GM19043 (cell line): ENCODE data around the gene OXSR1.
"Not testable (repeated sequence)": the region's sequence is repeated elsewhere in the genome, so short reads cannot be mapped to it uniquely, and the experiment has no call there.

Experiments used
- ATAC-seq: cut with Tn5 transposase; IDR thresholded peaks from one replicate; pipeline ENCODE4 v1.9.1; 2021; ENCODE audit warnings: low read depth; ENCODE audit not compliant: unreplicated experiment

OXSR1 gene

DNA sequence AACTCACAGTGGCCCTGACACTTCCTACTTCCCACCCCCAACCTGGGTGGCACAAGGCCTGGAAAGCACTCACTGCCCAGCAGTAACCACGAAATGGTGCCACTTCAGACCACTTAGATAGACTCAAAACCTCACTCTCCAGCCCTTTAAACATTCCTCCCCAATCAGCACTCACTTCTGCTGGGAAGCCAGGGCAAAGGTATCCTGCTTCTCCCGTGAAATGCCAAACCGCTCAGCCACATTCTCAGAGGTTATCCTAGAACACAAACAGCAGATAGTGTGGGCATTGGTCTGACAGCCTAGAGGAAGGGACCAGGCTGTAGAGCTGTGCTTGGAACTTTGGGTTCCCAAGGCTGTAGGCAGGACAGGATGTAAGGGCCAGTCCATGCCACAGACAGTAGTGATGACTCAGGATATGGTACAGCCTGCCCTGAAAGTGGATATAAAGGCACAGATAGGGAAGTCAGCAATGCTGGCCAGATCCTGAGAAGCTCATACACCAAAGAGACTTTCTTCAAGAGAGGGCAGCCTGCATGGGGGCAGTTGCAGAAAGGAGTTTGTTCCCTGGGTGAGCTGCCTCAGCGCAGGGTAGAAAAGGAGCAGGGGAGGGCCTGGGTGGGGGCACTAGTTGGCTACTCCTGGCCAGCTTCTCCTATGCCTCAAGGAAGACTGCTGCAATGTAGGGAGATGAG lies 37.6 kb upstream of the OXSR1 start:
- ATAC-seq, result no peak

DNA sequence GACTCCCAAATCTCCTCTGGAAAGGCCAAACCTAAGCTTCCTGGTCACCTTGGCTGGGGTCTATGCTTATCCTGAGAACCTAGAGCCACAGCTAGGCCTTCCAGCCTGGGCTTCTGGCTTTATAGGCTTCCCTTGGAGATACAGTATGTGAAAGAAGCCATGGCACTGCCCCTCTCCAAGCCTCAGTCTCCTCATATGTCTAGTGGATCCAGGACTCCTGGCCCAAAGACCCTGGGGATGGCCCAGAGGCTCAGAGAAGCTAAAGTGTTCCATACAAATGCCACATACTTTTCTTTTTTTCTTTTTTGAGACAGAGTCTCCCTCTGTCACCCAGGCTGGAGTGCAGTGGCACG lies 37.1 kb upstream of the OXSR1 start:
- no peak for ATAC-seq

GRCh38 chr3:38129058-38129457 lies 36.3 kb upstream of the OXSR1 start:
- ATAC-seq, result no peak

GRCh38 chr3:38130631-38131065 lies 34.7 kb upstream of the OXSR1 start:
- ATAC-seq, result no peak

DNA sequence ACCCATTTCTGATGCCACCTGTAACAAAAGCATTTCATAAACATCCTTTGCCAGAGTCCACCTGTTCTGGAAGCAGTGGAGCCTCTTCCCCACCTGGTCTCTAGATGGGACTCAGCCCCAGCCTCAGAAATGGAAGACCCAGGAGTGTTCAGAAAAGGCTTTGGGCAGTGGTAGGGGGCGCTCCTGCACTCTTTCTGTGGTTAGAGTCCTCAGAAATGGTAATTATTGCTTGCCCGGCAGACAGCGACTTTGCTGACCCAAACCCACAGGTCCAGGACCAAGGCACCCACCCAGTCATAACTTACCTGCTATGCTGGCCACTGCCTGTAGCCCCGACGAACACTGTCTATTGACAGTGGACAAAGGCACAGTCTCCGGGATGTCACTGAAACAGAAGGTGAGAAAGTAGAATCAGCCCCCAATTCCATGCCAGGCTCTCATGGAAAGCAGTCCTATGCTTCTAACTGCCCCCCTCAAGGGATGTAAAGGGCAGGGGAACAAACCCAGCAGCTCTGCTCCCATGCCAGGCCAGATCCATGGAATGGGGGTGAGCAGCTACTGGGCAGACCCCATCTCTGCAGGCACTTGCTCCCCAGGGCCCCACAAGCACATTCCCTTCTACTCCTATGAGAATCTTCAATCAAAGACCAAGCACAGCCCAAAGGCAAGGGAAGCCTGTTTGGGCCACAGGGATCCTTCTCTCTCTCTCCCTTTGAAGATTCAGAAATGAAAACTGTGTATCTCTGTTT lies 33.5 kb upstream of the OXSR1 start:
- no peak for ATAC-seq

DNA sequence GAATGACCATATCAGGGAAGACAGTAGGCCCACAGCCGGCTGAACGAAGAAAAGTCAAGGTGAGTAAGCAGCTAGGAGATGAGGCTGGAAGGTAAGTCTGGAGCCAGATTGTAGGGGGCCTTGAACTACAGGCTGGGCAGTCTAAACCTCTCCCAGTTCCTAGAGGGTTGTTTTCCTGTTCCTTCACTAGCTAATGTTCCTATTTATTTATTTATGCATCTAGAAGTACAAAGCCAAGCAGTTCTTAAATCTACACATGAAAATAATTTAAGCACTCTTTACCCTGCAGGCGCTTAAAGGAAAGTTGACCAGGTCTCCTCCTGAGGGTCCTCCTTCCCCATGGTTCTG lies 32.2 kb upstream of the OXSR1 start:
- no peak for ATAC-seq

DNA sequence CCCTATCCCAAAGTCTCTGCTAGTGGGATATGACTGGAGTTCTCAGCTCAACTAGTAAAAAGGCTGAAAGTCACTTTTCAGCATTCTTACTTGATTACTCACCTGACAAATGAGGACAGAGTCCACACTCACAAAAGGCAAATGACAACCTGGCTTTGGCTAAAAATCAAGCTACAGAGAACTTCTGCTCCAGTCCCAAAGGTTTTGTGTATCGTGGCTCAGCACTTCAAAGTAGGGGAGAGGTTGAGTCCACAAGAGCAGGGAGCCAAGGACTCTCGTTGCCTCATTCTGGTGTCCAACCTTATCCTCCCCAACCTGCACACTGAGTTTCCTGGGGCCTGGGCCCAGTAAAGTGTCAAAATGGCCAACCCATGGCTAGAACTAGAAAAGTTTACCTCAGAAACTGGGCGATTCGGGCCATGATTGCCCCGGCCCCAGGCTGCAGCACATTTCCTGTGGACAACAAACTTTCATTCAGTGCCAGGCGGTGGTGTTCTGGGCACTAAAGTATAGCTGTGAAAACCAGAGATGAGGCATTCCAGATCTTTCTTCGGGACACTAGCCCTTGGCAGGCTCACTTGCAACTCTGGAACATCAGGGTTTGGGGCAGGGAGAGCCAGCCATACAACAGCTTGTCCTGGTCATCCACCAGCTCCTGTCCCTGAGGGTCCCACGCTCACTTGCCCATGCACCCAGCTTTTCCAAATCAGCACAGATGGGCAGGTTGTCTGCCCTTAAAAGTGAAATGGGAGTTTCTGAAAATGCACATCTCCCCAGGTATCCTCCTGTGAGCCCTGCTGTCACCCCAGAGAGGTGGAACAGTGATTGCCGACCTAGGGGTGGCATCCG lies 31.6 kb upstream of the OXSR1 start:
- no peak for ATAC-seq

GRCh38 chr3:38134517-38135143 lies 30.7 kb upstream of the OXSR1 start:
- not testable (repeated sequence) for ATAC-seq

DNA sequence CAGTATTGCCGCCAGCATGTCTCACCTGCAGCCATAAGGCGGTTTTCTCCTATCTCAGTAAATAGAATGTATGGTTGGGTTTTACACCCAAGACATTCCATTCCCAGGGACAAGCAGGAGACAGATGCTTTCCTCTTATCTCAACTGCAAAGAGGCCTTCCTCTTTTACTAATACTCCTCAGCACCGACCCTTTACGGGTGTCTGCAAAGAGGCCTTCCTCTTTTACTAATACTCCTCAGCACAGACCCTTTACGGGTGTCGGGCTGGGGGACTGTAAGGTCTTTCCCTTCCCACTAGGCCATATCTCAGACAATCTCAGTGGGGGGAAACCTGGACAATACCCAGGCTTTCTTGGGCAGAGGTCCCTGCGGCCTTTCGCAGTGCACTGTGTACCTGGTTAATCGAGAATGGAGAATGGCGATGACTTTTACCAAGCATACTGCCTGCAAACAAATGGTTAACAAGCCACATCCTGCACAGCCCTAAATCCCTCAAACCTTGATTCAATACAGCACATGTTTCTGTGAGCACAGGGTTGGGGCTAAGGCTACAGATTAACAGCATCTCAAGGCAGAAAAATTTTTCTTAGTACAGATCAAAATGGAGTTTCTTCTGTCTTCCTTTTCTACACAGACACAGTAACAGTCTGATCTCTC lies 29.6 kb upstream of the OXSR1 start:
- not testable (repeated sequence) for ATAC-seq

DNA sequence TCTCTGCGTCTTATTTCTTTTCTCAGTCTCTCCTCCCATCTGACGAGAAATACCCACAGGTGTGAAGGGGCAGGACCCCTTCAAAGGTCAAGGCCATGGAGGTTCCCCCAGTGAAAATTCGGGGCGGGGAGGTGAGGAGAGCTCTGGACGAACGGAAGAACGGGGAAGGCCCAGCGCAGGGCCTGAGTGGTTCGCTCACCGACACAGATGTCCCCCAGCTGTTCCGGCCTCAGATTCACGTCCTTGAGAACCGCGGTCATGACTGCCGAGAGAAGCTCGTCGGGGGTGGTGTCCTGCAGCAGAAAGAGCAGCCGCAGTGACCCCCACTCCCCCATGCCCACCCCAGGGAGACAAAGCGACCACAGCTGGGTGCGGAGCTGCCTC lies 29.0 kb upstream of the OXSR1 start:
- no peak for ATAC-seq

DNA sequence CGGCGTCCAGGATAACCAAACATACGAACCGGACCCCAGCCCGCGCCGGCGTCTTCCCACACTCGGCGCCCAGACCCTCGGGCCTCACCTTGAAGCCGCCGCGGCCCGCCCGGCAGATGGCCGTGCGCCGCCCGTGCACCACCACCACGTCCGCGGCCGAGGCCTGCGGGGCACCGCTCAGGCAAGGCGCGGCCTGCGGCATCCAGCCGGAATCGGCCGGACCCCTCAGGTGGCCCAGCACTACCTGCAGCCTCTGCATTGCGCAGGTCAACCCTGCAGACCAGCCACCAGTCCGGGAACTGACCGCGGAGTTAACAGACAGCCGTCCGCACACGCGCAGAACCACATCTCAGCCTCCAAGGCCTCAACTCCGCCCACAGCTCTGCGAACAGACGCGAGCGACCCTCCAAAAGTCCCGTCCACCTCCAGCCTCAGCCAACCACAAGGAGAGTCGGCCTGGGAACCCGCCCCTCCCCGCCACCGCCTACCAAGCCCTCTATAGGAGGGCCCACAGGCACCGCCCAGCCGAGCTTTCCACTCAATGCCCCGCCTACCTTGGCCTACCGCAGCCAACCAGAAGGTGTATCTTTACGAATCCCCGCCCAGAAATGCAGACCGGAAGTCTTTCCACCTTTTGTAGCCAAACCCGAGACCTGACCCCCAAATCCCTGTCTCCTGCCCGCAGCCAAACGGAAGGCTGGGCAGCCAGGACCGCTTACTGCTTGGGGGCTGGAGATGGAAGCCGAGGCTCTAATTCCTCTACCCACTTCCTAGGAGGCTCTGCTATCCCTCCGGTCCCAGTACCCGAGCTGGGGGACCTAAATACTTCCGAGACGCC lies 28.3 kb upstream of the OXSR1 start, which contains the start of gene ACAA1:
Gene ACAA1, minus strand, starts transcription at position 351 of the 838 bp plus-strand sequence. Its CDS starts 92 bp downstream, at position 259.
- ATAC-seq, result peak; percentile 87

DNA sequence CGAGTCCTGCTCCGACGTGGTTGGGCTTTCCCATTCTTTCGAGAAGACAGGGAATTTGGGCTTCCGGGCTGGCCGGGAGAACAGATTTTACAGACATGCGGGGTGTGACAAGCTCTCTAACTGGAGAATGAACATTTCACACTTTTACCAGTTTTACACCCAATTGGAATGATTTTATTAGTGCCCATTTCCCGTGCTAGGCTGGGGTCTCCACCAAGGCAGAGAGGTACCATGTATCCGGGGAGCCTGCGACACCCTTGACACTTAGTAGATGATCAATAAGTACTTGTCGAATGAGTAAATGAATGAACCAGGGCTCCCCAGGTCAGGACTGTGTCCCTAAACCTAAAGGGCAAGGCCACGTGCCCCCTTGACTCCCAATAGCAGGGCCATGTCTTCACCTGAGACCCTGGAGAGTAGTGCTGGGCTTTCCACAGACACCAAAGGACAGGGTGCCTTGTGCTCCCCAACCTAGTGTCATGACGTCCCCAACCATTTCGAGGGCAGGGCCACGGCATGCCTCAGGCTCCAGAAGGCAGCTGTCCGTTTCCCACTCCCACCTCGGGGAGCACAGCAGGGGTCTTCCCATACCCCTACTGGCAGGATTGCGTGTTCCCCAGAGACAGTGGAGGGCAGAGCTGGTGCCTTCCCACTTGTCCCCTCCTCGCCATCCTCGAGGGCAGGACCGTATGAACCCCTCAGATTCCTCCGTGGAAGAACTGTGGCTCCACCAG lies 27.6 kb upstream of the OXSR1 start:
- ATAC-seq, result no peak

DNA sequence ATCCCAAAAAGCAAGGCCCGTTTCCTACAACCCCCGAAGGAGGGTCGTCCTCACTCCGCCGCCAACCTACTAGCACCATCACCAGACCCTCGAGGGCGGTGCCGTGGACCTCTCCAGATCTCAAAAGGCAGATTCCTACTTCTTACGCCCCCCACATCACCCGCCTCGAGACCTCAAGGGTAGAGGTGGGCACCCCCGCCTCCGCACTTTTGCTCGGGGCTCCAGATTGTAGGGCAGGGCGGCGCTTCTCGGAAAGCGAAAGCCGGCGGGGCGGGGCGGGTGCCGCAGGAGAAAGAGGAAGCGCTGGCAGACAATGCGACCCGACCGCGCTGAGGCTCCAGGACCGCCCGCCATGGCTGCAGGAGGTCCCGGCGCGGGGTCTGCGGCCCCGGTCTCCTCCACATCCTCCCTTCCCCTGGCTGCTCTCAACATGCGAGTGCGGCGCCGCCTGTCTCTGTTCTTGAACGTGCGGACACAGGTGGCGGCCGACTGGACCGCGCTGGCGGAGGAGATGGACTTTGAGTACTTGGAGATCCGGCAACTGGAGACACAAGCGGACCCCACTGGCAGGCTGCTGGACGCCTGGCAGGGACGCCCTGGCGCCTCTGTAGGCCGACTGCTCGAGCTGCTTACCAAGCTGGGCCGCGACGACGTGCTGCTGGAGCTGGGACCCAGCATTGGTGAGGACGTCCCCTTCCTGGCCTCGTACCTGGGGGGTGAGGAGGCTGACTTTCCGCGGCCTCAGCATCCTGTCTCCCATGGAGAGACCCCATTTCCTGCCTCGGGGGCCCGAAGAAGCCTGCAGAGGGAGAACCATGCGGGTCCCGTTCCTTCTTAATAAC lies 26.8 kb upstream of the OXSR1 start, which contains the start of gene MYD88:
Gene MYD88, plus strand, starts transcription at position 313 of the 842 bp plus-strand sequence. Its CDS starts 40 bp downstream, at position 353.
- peak; percentile 35 for ATAC-seq

DNA sequence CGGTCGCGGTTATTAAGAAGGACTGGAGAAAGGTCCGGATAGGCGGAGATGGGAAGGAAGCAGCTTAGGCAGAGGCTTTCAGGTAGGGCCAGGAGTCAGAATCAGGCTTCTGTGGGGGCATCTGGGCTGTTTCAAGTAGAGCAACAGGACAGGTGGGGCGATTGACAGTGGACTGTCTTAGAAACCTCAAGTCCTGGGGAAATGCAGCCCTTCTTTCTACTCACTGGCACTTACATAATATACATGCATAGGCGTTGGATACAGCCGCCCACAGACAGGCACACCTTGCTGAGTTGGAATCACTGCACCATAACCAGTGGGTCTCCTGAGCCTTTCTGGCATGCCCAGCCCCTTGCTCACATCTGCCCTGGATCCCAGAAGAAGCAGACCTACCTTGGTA lies 26.1 kb upstream of the OXSR1 start:
- ATAC-seq, result no peak

DNA sequence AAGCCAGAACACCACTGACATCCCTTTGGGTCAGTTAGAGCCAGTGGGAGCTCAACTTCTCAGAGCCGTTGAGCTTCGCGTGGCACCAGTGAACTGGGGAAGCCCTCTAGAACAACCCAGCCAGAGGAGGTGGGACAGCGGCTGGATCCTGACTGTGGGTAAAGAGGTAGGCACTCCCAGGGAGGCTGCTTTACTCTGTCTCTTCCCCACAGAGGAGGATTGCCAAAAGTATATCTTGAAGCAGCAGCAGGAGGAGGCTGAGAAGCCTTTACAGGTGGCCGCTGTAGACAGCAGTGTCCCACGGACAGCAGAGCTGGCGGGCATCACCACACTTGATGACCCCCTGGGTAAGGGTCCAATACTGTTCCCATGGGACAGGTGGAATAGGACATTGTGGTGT lies 25.7 kb upstream of the OXSR1 start:
- ATAC-seq, result no peak

GRCh38 chr3:38140326-38141172 lies 24.8 kb upstream of the OXSR1 start:
- no peak for ATAC-seq
